Measurements from ENCODE around the gene PNMA1. TPM values are rescaled to one million over a fixed set of nuclear protein-coding genes. Genes with fewer than 3 reads are reported as not detected.

The PNMA1 gene
- total and polyA plus RNA-seq, 7 donors: 11.4 to 63.1 (median 33.5) TPM

GRCh38 chr14:73747379-73748211, 33.4 kb upstream of the PNMA1 start:
- no peak overlapping the region for H3K4me3 ChIP-seq
- H3K9me3 ChIP-seq: no peaks in the 10 kb centered on the region
- H3K36me3 ChIP-seq: no peaks in the 10 kb centered on the region
- 69 to 77% methylated on average over 9 of the region's 9 CpGs for WGBS, 2 donors
- peaks cover 0 to 100% (median 99%) of the 10 kb centered on the region in 4 donors for H3K4me1 ChIP-seq
- H3K27me3 ChIP-seq: no peaks in the 10 kb centered on the region
- intact Hi-C loops (cut with DNase I): no loop called here
- DNase-seq: no peak
- peak overlapping the region; percentile 87 to 100 (median 100) for H3K27ac ChIP-seq
- TF ChIP-seq POLR2AphosphoS5 (IDR thresholded peaks at IDR 0.05): no peak
- TF ChIP-seq CTCF (IDR thresholded peaks at IDR 0.05): no peak
- TF ChIP-seq EP300 (IDR thresholded peaks at IDR 0.05): no peak
- no peak for TF ChIP-seq POLR2A (IDR thresholded peaks at IDR 0.05)

- 58 to 78% methylated on average over 6 of the region's 6 CpGs for WGBS, 2 donors
- no peaks in the 10 kb centered on the region for H3K9me3 ChIP-seq
- intact Hi-C loops (cut with DNase I): no loop called here
- no peak for TF ChIP-seq EP300 (IDR thresholded peaks at IDR 0.05)
- TF ChIP-seq CTCF (IDR thresholded peaks at IDR 0.05): peak in 3 of 4 experiments; percentile 8 to 41 (median 14)
- H3K36me3 ChIP-seq: no peaks in the 10 kb centered on the region
- peak; percentile 72 for DNase-seq
- peak overlapping the region; percentile 87 to 100 (median 94) for H3K27ac ChIP-seq
- peaks cover 0 to 100% (median 99%) of the 10 kb centered on the region in 4 donors for H3K4me1 ChIP-seq
- H3K4me3 ChIP-seq: no peak overlapping the region
- no peaks in the 10 kb centered on the region for H3K27me3 ChIP-seq
These were observed 32.6 kb upstream of the PNMA1 start for GRCh38 chr14:73746520-73747378.

- Histone ChIP-seq H3K27me3 (no peaks in the 10 kb centered on the region), H3K27ac (peak overlapping the region; percentile 87 to 100 (median 94)), H3K9me3 (no peaks in the 10 kb centered on the region), H3K36me3 (no peaks in the 10 kb centered on the region), H3K4me3 (no peak overlapping the region), H3K4me1 (peaks cover 0 to 100% (median 99%) of the 10 kb centered on the region in 4 donors)
- intact Hi-C loops (cut with DNase I): no loop called here
- DNase-seq: peak; percentile 77
- no peak for TF ChIP-seq EP300 (IDR thresholded peaks at IDR 0.05)
- peak in 2 of 4 donors; percentile 32 to 40 for TF ChIP-seq POLR2AphosphoS5 (IDR thresholded peaks at IDR 0.05)
- no peak for TF ChIP-seq POLR2A (IDR thresholded peaks at IDR 0.05)
- TF ChIP-seq CTCF (IDR thresholded peaks at IDR 0.05): no peak
- WGBS, 2 donors: 74 to 85% methylated on average over 7 of the region's 7 CpGs
These were observed 31.7 kb upstream of the PNMA1 start for GRCh38 chr14:73745571-73746519.

GRCh38 chr14:73744874-73745529, 30.8 kb upstream of the PNMA1 start:
- intact Hi-C loops (cut with DNase I): no loop called here
- peak; percentile 70 for DNase-seq
- H3K27me3 ChIP-seq: no peaks in the 10 kb centered on the region
- H3K4me3 ChIP-seq: no peak overlapping the region
- H3K36me3 ChIP-seq: no peaks in the 10 kb centered on the region
- H3K27ac ChIP-seq: peak overlapping the region; percentile 87 to 100 (median 94)
- 14 to 49% methylated on average over 6 of the region's 6 CpGs for WGBS, 2 donors
- peaks cover 0 to 100% (median 99%) of the 10 kb centered on the region in 4 donors for H3K4me1 ChIP-seq
- H3K9me3 ChIP-seq: no peaks in the 10 kb centered on the region
- TF ChIP-seq POLR2A (IDR thresholded peaks at IDR 0.05): no peak
- no peak for TF ChIP-seq POLR2AphosphoS5 (IDR thresholded peaks at IDR 0.05)
- no peak for TF ChIP-seq EP300 (IDR thresholded peaks at IDR 0.05)
- no peak for TF ChIP-seq CTCF (IDR thresholded peaks at IDR 0.05)
